Glomerular visceral epithelial cell (primary cell): ENCODE data around the gene CTRL.

ENCODE experiments used
- DNase-seq: peaks from one replicate; pipeline ENCODE4 v3.0.0-alpha.2; 2016; ENCODE audit errors: extremely low spot score

The CTRL gene

GRCh38 chr16:67963292-67963661, 31.6 kb upstream of the CTRL start:
- no peak for DNase-seq

DNA sequence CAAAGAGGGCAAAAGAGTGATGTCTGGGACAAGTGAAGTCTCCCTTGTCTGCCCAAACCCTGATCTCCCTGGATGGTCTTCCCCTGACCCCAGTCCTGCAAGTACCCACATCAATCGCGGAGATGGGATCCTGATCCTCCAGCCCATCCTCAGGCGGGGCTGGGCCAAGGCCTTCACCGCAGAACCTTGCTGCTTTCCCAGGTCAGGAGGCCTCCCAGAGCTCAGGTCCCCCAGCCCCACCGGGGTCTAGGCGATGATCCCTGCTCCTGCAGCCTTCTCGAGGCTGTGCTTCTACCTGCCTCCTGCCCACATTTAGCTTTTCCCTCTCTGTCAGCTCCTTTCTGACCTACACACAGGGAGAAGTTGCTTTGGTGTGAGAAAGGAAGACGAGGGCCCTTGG, 30.5 kb upstream of the CTRL start:
- DNase-seq = no peak

DNA sequence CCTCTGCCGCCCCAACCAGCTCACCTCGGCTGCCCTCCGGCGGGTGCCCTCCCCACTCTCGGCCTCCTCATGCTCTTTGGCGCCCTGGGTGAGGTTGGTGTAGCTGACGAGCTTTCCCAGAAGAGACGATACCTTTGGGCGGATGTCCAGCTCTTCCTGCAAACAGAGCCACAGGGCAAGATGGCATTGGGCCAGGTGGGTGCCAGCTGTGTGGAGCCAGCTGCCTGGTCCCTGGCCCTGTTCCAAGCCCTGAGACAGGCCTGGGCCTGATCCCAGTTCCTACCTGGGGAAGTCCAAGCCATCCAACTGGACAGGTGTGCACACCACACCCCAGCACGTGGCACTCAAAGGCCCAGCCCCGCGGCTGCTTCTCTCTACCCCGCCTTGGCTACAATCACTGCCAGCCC, 29.9 kb upstream of the CTRL start:
- DNase-seq = no peak

- no peak for DNase-seq
Observed at GRCh38 chr16:67959536-67960329, 28.1 kb upstream of the CTRL start.

GRCh38 chr16:67957622-67958021, 26.0 kb upstream of the CTRL start:
- no peak for DNase-seq

- DNase-seq = no peak
Observed at GRCh38 chr16:67954421-67955196, 22.9 kb upstream of the CTRL start.

DNA sequence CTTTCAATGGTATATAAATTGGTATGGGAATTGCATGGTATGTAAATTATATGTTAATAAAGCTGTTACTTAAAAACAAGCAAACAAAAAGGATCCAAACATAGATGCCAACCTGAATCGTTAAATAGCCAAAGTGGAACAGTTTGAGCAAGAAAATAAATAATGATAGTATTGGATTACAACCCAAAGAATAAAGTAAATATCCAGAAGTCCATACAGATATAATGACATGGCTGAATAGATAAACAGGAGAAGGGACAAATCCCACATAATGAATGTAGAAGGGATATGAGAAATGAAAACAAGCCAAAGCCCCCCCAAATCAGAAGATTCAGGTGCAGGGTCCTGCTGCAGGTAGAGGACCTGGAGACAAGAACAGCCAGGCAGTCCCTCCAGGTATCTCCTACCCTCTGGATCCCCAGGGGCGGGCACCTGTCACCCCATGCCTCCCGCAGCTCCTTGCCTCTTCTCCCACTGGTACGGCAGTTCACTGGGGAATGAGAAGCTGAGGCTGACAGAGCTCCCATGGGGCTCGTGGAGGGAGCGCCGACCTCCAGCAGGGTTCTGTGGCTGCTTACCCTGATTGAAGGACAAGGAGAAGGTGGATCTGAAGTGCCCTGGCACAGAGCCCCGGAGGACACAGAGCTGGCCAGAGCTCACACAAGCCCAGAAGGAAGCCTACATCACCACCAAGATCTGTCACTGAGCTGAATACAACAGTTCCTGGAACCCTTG, 22.1 kb upstream of the CTRL start:
- no peak for DNase-seq

GRCh38 chr16:67951485-67951884, 19.8 kb upstream of the CTRL start:
- no peak for DNase-seq

DNA sequence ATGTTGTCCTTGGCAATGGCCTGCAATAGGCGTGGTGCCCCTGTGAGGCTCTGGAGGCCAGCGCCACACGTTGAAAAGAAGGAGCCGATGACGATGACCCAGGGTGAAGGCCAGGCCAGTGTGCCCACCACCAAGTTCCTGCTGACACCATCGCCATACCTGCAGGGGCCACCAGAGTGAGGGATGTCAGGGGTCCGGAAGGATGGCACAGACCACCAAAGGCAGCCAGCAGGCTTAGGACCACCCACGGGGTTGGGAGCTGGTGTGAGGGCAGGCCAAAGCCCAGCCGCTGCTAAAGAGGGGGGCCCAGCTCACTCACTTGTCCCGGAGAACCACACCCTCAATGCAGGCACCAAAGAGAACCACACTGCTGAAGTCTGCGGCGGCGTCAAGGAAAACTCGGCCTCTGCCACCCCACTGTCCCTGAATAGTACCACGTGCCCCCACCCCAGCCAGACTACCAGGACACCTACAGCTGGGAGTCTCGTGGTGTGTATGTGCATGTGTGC, 18.7 kb upstream of the CTRL start:
- no peak for DNase-seq

- no peak for DNase-seq
Observed at GRCh38 chr16:67949645-67950044, 18.0 kb upstream of the CTRL start.

DNA sequence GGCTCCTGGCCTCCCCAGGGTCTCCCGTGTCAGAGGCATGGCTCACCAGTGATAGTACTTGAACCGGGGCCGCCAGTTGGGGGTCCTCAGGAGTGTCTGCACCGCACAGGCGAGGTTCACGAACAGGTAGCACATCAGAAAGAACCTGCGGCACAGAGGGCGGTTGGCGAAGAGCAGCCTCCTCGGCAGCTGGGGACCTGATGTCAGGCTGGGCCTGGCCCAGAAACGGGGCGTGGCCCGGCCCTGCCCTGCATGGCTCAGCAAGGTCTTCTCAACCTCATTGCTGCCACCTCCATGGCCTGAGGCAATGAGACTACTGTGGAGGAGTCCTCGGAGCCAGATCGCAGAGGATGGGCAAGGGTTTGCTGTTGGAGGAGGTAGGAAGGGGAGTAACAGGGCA, 16.4 kb upstream of the CTRL start:
- DNase-seq = no peak

- no peak for DNase-seq
Observed at GRCh38 chr16:67946966-67947558, 15.4 kb upstream of the CTRL start.

- DNase-seq = no peak
Observed at GRCh38 chr16:67946128-67946569, 14.5 kb upstream of the CTRL start.

- no peak for DNase-seq
Observed at GRCh38 chr16:67945392-67945933, 13.8 kb upstream of the CTRL start.

DNA sequence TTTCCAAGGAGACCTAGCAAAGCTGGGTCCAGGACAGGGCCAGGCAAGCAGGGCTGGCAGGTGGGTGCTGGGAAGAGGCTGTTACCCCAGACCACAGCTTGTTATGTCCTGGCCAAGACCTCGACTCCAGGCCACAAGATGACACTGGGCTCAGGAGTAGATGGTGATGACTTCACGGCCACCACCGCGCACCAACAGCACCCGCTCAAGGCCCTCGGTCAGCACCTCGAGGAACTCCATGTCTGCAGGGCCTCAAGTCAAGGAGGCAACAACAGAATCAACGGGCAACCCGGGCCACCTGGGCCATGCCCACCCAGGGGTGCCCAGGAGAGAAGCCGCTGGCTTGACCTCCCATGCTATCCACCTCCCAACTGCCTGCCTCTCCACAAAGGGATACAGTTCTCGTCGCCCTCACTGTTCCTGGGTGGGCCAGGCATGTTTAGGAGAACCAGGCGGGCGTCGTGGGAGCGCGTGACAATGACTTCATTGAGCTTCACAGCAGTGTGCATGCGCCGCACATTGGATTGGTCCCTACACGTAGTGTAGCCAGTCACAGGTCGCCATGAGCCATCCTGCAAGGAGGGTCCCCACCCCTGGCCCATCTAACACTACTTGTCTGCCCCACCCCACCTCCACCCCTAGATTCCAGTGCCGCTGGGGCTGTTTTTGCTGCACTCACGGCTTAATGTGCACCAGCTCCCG, 13.2 kb upstream of the CTRL start:
- no peak for DNase-seq

DNA sequence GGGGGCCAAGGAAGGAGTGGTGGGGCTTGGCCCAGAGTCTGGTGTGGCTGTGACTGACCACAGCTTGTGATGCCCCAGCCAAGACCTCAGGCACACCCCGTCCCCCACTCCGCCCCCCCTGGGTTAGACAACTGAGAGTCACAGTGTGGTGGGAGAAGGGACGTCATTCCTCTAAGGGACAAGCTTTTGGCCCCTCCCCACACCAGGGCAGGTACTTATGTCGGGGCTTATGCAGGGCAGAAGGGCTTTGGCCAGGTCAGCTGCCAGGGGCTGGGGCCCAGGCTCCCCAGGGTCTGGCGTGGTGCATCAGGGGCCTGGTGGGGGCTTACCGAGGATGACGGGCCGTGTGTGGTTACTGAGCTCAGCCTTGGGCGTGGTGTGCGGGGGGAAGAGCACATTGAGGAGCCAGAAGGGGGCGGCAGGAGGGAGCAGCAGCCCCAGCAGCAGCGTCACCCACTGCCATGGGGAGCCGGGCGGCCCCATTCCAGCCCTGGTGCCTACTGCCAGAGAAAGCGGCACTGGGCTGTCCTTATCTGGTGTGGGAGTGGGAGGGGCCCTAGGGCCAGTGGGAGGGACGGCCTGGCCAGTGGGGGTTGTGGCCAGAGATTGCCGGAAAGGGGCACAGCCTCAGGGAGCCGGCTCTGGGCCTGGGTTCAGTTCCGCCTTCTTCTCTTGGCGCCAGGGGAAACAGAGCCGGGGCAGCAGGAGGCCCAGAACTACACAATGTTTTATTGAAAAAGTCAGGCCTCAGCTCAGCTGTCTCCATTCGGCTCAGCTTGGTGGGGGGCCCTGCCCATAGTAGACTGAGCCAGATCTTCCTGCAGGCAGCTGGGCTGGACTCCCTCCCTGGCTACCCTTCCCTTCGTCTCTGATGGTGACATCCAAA, 12.2 kb upstream of the CTRL start, which contains the start of gene LCAT:
LCAT (minus strand) TSS at position 502 of the 886 bp plus-strand sequence; CDS start at position 483, 19 bp downstream.
- no peak for DNase-seq

GRCh38 chr16:67943256-67943618, 11.6 kb upstream of the CTRL start:
- DNase-seq = no peak

- no peak for DNase-seq
Observed at GRCh38 chr16:67942510-67943255, 11.0 kb upstream of the CTRL start.

DNA sequence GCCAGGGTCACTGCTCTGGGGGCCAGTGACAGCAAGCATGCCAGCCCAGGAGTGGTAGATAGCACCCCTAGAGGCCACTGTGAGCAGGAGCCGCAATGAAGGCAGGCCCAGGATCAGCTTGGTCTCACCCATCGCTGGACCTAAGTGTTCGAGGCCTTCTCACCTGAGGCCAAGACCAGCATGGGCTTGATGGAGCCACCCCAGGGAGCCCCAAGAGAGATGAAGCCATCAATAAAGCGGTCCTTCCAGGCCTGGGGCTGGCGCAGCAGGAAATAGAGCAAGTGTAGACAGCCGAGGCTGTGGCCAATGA, 10.5 kb upstream of the CTRL start:
- peak; percentile 38 for DNase-seq
